ENCODE results near the gene GRIFIN.

DNA sequence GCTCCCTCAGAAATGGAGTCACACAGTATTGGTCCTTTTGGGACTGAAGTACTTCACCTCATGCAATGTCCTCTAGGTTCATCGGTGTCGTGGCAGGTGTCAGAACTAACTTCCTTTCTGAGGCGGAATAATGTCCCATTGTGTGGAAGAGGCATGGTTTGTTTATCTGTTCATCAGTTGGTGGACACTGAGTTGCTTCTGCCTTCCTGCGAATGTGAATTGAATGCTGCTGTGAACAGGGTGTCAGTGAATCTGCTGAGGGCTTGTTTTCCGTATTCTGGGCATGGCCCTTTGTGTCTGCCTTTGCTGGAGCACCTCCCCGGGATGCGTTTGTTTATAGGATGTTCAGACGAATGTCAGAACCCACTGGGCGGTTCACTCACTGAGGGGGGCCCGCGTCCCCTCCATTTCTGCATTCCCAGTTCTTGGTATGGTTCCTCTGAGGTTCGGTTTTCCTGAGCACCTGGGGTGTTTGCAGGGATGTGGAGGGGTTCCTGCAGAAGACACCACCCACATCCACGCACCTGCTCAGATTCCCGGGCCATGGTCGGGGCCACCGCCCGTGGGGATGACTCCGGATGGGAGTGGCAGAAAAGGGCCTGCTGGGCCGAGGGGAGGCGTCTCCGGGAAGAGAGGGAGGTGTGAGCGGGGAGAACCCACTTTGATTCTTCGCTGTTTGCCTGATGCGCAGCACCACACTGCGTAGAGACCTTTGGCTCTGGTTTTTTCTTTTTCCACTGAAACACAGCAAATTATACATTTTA lies 39.7 kb downstream of the GRIFIN start:
- TF ChIP-seq, protein P1, sequence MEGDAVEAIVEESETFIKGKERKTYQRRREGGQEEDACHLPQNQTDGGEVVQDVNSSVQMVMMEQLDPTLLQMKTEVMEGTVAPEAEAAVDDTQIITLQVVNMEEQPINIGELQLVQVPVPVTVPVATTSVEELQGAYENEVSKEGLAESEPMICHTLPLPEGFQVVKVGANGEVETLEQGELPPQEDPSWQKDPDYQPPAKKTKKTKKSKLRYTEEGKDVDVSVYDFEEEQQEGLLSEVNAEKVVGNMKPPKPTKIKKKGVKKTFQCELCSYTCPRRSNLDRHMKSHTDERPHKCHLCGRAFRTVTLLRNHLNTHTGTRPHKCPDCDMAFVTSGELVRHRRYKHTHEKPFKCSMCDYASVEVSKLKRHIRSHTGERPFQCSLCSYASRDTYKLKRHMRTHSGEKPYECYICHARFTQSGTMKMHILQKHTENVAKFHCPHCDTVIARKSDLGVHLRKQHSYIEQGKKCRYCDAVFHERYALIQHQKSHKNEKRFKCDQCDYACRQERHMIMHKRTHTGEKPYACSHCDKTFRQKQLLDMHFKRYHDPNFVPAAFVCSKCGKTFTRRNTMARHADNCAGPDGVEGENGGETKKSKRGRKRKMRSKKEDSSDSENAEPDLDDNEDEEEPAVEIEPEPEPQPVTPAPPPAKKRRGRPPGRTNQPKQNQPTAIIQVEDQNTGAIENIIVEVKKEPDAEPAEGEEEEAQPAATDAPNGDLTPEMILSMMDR (conservative IDR thresholded peaks at IDR 0.05; ENCODE audit: low read length), result no peak
- TF ChIP-seq EZH2phosphoT487 (IDR thresholded peaks at IDR 0.05; ENCODE audit: borderline replicate concordance, low read depth, low read length), result no peak
